HG03460 (cell line): ENCODE measurements around the gene HRAS.

Experiments used
- ATAC-seq: cut with Tn5 transposase; IDR thresholded peaks from one replicate; pipeline ENCODE4 v1.9.1; 2021; ENCODE audit not compliant: unreplicated experiment

Gene HRAS

DNA sequence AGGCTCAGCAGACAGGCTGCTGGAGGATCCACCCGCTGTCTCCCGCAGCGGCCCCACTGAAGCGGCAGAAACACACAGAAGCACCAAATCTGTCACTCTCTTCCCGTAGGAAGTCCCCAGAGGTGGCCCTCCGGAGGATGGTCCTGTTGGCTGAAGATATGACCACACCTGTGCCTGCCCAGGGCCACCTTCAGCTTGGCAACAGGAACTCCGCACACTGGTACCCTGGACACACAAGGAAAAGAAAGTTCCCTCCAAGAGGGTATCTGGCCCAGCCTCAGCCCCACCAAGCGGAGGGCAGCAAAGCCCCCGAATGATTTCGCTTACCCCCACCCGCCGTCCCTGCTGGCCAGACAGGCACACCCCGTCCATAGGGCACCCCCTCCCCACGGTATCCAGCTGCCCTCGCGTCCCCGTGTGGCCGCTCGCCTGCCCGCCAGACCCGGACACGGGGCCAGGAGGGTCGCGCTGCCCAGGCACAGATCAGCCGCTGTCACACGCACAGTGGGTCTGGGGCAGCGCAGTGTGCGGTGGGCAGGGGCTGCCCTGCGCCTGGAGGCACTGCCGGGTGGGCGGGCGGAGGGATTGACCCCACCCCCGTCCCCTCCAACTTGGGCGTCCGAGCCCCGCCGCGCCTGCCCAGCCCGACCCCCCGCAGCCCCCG is 32.4 kb upstream of the HRAS start:
- ATAC-seq: peak; percentile 2

- no peak for ATAC-seq
Observed at GRCh38 chr11:567011-567628, 31.7 kb upstream of the HRAS start.

GRCh38 chr11:565921-566509 is 30.6 kb upstream of the HRAS start:
- no peak for ATAC-seq

DNA sequence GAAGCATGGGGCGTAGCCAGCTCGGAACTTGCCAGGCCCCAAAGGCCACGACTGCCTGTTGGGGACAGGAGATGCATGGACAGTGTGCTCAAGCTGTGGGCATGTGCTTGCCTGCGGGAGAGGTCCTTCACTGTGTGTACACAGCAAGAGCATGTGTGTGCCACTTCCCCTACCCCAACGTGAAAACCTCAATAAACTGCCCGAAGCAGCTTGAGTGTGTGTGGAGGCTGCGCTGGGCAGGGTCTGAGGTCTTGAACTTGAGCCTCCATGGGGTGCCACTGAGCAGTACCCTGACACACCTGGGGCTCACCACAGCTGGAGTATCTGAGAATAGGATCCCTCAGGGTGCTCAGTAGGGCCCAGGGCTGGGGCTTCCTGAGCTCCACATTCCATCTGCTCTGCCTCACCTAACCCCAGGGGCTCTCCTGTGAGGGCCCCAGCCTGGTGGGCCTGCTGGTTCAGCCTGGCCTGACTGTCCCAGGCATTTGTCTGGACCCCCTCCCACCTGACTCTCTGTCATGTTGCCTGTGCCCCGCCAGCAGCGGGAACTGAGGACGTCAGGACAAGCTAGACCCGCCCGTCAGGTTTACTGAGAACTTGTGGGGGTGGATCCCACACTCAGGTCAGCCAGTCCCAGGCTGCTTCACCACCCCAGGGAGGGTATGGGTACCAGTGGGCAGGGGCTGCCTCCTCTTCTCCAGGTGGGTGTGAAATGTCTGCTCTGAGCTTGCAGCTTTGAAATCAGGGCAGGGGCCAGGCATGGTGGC is 28.6 kb upstream of the HRAS start:
- no peak for ATAC-seq

DNA sequence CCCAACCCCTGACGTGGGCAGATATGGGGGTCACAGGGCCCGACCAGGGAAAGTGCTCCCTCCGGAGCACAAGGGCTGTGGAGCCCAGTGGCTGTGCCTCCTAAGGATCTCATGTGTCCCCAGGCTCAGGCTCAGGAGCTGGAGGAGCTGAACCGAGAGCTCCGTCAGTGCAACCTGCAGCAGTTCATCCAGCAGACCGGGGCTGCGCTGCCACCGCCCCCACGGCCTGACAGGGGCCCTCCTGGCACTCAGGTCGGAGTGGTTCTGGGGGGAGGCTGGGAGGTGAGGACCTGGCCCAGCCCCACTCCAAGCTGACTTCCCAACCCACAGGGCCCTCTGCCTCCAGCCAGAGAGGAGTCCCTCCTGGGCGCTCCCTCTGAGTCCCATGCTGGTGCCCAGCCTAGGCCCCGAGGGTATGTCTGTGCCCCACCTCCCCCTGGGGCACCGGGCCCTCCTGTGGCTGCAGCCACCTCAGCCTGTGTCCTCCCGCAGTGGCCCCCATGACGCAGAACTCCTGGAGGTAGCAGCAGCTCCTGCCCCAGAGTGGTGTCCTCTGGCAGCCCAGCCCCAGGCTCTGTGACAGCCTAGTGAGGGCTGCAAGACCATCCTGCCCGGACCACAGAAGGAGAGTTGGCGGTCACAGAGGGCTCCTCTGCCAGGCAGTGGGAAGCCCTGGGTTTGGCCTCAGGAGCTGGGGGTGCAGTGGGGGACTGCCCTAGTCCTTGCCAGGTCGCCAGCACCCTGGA is 27.9 kb upstream of the HRAS start:
- ATAC-seq: no peak

DNA sequence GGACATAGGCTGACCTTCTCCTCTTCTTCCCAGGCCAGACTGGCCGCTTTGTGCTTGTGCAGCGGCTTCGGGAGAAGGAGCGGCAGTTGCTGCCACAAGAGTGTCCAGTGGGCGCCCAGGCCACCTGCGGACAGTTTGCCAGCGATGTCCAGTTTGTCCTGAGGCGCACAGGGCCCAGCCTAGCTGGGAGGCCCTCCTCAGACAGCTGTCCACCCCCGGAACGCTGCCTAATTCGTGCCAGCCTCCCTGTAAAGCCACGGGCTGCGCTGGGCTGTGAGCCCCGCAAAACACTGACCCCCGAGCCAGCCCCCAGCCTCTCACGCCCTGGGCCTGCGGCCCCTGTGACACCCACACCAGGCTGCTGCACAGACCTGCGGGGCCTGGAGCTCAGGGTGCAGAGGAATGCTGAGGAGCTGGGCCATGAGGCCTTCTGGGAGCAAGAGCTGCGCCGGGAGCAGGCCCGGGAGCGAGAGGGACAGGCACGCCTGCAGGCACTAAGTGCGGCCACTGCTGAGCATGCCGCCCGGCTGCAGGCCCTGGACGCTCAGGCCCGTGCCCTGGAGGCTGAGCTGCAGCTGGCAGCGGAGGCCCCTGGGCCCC is 26.8 kb upstream of the HRAS start:
- no peak for ATAC-seq

GRCh38 chr11:561148-562003 is 26.0 kb upstream of the HRAS start:
- peak; percentile 20 for ATAC-seq

DNA sequence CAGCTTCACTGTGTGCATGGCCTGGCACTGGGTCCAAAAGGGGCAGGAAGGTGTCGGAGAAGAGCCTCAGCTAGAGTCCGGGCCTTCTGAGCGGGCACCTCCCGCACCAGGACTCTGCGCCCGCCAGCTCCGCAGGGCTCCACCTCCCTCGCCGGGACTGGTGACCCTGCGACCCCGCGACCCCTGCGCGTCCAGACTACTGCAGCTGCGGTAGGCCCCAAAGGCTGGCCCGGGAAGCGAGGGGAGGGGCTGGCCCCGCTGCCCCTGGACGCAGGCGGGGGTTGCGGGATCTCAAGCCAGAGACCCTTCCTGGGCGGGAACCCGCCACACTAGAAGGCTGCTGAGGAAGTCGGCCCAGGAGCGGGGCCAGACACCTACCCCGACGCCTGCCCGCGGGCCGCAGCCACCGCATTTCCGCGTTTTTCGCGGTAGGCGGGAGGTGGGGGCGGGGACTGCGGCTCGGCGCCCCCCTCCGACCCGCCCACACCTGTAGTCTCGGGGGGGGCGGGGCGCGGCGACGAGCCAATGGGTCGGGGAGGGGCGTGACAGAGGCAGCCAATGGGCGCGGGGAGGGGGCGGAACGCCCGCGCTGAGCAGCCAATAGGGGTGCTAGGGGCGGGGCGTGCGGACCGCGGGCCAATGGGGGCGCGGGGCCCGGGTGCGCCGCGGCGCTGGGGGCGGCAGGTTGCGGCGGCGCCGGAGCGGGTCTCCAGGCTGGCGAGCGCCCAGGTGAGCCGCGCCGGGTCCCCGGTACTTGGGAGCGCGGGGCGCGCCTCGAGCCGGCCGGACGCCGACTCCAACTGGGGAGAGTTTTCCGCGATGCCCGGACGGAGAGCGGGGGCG is 25.1 kb upstream of the HRAS start, which contains the start of the genes LMNTD2 and RASSF7:
TSS of gene LMNTD2 (minus strand) at position 434 of the 843 bp plus-strand sequence. CDS start at position 412, 22 bp downstream.
TSS of gene RASSF7 (plus strand) at position 666 of the 843 bp plus-strand sequence. CDS start 799 bp downstream, outside the sequence.
- peak; percentile 56 for ATAC-seq

- ATAC-seq: no peak
Observed at GRCh38 chr11:559712-560304, 24.4 kb upstream of the HRAS start.

- ATAC-seq: no peak
Observed at GRCh38 chr11:559020-559620, 23.7 kb upstream of the HRAS start.

- no peak for ATAC-seq
Observed at GRCh38 chr11:558503-558902, 23.1 kb upstream of the HRAS start.

DNA sequence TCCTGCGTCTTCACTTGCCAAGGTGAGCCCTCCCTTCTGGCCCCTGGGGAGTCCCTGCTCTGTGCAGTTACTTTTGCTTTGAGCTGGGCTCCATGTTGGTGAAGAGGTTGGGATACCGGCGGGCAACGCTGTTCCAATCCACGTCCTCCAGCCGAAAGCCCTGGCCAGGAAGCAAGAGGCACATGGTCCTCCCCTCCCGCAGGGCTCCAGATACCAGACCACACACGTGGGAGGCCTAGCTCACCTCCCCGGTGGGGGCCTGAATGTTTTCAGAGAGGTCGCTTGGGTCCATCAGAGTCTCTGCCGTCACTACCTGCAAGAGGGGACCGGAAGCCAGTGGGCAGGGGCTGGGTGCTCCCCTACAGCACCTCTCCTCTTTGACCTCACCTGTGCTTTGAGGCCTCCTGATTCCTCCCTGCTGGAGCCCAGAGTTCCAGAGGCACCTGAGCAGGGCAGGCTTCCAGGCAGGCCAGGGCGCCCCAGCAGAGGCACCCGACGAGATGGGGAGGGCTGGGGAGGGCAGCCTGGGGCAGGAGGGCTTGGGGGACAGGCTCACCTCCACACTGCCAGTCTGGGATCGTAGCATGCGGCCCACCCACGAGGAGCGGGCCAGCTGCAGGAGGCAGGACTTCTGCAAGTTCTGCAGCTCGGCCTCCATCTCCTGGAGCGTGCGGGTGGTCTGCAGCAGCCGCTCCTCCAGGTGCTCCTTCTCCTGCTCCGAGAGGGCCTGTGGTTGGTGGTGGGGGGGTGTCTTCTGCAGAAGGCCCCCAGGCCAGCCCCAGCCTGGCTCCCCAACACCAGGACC is 22.2 kb upstream of the HRAS start:
- ATAC-seq: no peak

DNA sequence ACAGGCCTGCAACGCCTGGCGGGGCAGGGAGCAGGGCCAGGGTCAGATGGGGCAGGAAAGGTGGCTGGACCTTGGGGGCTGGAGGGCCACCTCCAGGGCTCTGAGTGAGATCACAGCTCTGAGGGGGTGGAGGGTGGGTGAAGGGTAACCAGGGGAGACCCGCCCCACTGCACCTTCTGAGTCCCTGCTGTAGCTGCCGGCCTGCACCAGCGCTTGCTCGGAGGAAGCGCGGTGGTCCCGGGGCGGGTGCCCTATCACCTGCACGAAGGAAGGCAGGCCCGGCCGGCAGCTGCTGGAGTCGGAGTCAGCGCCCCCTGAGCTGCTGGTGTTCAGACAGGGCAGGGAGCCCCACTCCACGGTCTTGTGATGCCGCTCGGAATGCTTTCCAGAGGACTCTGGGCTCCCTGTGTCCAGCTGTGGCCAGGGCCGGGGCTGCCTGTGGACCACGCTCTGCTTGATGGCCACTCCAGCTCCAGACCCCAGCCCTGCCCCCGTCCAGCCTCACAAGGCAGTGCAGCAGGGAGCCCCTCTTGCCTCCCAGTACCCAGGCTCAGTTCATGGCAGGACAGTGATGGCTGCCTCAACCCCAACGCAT is 21.4 kb upstream of the HRAS start:
- ATAC-seq: no peak

DNA sequence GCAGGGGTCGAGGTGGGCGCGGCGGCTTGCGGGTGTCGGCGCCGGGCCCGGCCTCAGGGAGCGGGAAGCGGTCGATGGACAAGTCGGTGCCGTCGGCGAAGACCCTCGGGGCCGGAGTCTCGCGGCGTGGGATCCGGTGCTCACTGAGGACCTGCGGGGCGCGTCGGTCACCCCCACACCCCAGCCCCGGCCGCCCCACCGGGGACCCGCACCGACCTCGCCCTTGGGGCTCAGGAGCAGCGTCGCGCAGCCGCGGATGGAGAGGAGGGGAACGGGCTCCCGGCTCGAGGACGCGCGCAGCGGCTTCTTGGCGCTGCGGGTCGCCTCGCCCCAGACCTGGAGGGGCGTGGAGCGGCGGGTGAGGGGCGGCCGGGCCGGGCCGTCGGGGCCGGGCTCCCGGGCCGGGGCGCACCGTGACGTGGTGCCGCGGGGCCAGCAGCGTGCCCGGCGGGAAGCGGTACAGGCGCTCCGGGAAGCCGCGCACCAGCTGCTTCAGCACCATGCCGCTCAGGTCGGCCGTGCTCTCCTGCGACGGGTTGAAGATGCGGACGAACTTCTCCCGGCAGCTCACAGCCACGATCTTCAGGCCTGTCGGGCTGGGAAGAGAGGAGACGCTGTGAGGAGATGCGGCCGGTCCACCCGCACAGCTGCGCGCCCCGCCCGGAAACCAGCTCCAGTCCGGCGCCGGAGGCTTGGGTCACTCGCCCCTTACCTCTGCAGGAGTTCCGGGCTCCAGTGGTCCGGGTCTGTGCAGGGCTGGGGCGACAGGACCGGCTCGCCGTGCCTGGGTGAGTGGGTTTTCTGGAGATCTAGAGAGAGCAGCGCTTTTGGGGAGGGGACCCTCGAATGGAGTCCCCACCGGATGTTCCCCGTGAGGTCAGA is 20.6 kb upstream of the HRAS start:
- no peak for ATAC-seq

DNA sequence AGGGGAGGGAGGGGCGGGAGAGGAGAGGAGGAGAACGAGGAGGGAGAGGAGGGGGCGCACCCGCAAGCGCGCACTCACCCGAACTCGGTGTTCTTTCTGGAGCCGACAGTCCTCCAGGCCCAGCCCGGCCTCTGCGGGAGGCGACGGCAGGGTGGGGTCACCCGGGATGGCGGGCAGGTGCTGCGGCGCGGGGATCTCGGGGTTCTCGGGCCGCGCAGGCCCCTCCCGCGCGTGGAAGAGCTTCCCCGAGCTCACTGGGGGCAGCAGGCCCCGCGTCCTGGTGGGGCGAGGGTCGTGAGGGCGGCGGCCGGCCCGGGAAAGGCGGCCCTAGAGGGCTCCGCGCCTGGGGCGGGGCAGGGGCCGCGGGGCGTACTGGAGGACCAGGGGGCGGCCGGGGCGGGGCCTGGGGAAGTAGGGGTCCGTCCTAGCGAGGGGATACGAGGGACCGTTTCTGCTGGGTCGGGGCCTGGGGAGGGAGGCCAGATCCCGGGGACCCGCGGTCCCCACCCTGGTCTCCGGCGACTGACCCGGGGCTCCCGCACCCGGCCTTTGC is 19.9 kb upstream of the HRAS start:
- ATAC-seq: peak; percentile 4
